A673 (cell line): Measurements from ENCODE around the gene FIP1L1. TPM values are rescaled to one million over a fixed set of nuclear protein-coding genes. Genes with fewer than 3 reads are reported as not detected.

Experiments
- BruUV-seq: library from RNA; stranded (reverse); fragments of 400-500 nt; replicated peaks from 2 replicates; lab custom pipeline; 2021; lab: Mats Ljungman, UMichigan
- CTCF ChIA-PET: fragments of 300-600 bp; sonication (Branson Sonifier 250); formaldehyde crosslinking; loops from one replicate; lab custom pipeline; 2022; ENCODE audit warnings: antibody characterized with exemption; lab: Charles Lee
- POLR2A ChIA-PET: fragments of 300-600 bp; sonication (Branson Sonifier 250); formaldehyde crosslinking; loops from one replicate; lab custom pipeline; 2022; ENCODE audit warnings: antibody characterized with exemption; ENCODE audit not compliant: low non-redundant PET; lab: Charles Lee
- DNase-seq: peaks from one replicate; pipeline ENCODE4 v3.0.0-alpha.2; 2015; ENCODE audit warnings: low spot score
- H3K27ac ChIP-seq: fragments of 200-600 bp; sonication (generic); 2 replicates; pipeline ENCODE4 v1.5.1; 2016; ENCODE audit warnings: mixed run types, low read depth, mild to moderate bottlenecking, mixed read lengths, antibody characterized with exemption, low read length; ENCODE audit not compliant: poor library complexity, severe bottlenecking
- H3K27me3 ChIP-seq: fragments of 200-600 bp; sonication (generic); replicated peaks from 2 replicates; pipeline ENCODE4 v1.6.1; 2017; ENCODE audit warnings: mixed run types, low read depth, mild to moderate bottlenecking, mixed read lengths, antibody characterized with exemption, low read length; ENCODE audit not compliant: insufficient read depth, poor library complexity
- H3K36me3 ChIP-seq: fragments of 200-600 bp; sonication (generic); 2 replicates; pipeline ENCODE4 v1.6.1; 2016; ENCODE audit warnings: mixed run types, mild to moderate bottlenecking, mixed read lengths, antibody characterized with exemption, low read length; ENCODE audit not compliant: insufficient read depth, poor library complexity, severe bottlenecking
- H3K4me1 ChIP-seq: fragments of 200-600 bp; sonication (generic); 2 replicates; pipeline ENCODE4 v1.6.1; 2017; ENCODE audit warnings: mixed run types, mild to moderate bottlenecking, mixed read lengths, antibody characterized with exemption, low read length; ENCODE audit not compliant: insufficient read depth, poor library complexity, severe bottlenecking
- H3K4me3 ChIP-seq: fragments of 200-600 bp; sonication (generic); 2 replicates; pipeline ENCODE4 v1.5.1; 2016; ENCODE audit warnings: low read depth, mixed run types, mild to moderate bottlenecking, mixed read lengths, low read length; ENCODE audit not compliant: poor library complexity, severe bottlenecking
- H3K9me3 ChIP-seq: fragments of 200-600 bp; sonication (generic); 2 replicates; pipeline ENCODE4 v1.6.1; 2016; ENCODE audit warnings: mixed run types, low read depth, mild to moderate bottlenecking, mixed read lengths, antibody characterized with exemption, low read length; ENCODE audit not compliant: poor library complexity, severe bottlenecking
- CTCF ChIP-seq: fragments of 300-800, 200-600 bp; sonication (generic); conservative IDR thresholded peaks from 2 replicates; pipeline ENCODE4 v1.5.1; 2017; ENCODE audit warnings: low read depth, mild to moderate bottlenecking, antibody characterized with exemption, low read length, moderate library complexity, mixed read lengths
- EZH2 ChIP-seq: fragments of 200-600 bp; sonication (generic); IDR thresholded peaks from 2 replicates; pipeline ENCODE4 v1.6.1; 2017; ENCODE audit warnings: borderline replicate concordance, low read depth, mild to moderate bottlenecking, mixed read lengths, antibody characterized with exemption, low read length; ENCODE audit not compliant: poor library complexity, severe bottlenecking
- intact Hi-C: fragments of 100-400 bp; cut with micrococcal nuclease; formaldehyde crosslinking; loops from one replicate; pipeline ENCODE4 v1.10.0; 2022; ENCODE audit not compliant: unreplicated experiment
- total RNA-seq: library from RNA; stranded (reverse); gene quantifications from 2 replicates; pipeline ENCODE4 v1.2.3, GENCODE V29; 2021

The FIP1L1 gene
- total RNA-seq, 1 experiment from 2014 or later = 30.9 TPM

- no peaks in the 10 kb centered on the region for H3K27me3 ChIP-seq
- H3K4me3 ChIP-seq = no peak overlapping the region
- intact Hi-C loops = no loop called here
- no peak overlapping the region for H3K27ac ChIP-seq
- DNase-seq = no peak
- H3K9me3 ChIP-seq = no peaks in the 10 kb centered on the region
- no peaks in the 10 kb centered on the region for H3K4me1 ChIP-seq
- TF ChIP-seq EZH2 (no peak), CTCF (no peak)
- peaks cover 11% of the 10 kb centered on the region for H3K36me3 ChIP-seq
- BruUV-seq = no TSS peak
- POLR2A ChIA-PET = no interaction called here
- CTCF ChIA-PET = no interaction called here
Measured at GRCh38 chr4:53461244-53461643, 83.8 kb downstream of the FIP1L1 start.

- POLR2A ChIA-PET = no interaction called here
- Histone ChIP-seq H3K9me3 (no peaks in the 10 kb centered on the region), H3K27me3 (no peaks in the 10 kb centered on the region), H3K4me1 (no peaks in the 10 kb centered on the region), H3K4me3 (no peak overlapping the region), H3K36me3 (peaks cover 11% of the 10 kb centered on the region), H3K27ac (no peak overlapping the region)
- no peak for DNase-seq
- BruUV-seq = no TSS peak
- CTCF ChIA-PET = no interaction called here
- intact Hi-C loops = no loop called here
- TF ChIP-seq CTCF = no peak
- no peak for TF ChIP-seq EZH2
Measured at GRCh38 chr4:53463340-53463739, 85.9 kb downstream of the FIP1L1 start.

- H3K4me1 ChIP-seq = no peaks in the 10 kb centered on the region
- no peak for DNase-seq
- ChIA-PET CTCF (no interaction called here), POLR2A (no interaction called here)
- intact Hi-C loops = no loop called here
- no peak overlapping the region for H3K4me3 ChIP-seq
- no peaks in the 10 kb centered on the region for H3K9me3 ChIP-seq
- no peak overlapping the region for H3K27ac ChIP-seq
- no TSS peak for BruUV-seq
- peaks cover 4% of the 10 kb centered on the region for H3K36me3 ChIP-seq
- H3K27me3 ChIP-seq = no peaks in the 10 kb centered on the region
- TF ChIP-seq CTCF = no peak
- no peak for TF ChIP-seq EZH2
Measured at GRCh38 chr4:53465281-53465680, 87.8 kb downstream of the FIP1L1 start.
